ENCODE data around the gene CDYL.

Gene CDYL

GRCh38 chr6:4774296-4774695 lies 1.9 kb upstream of the CDYL start:
- no peak overlapping the region for H3K27ac ChIP-seq (ENCODE audit: low read depth, low read length)
- peaks cover 8% of the 10 kb centered on the region for H4K20me1 ChIP-seq (ENCODE audit: control insufficient read depth, insufficient read depth, low read depth, low read length)
- H3K4me1 ChIP-seq (ENCODE audit: control insufficient read depth, low read length), result peaks cover 19% of the 10 kb centered on the region
- no peak overlapping the region for H3K4me2 ChIP-seq (ENCODE audit: low read length)
- H3K9me3 ChIP-seq (ENCODE audit: control insufficient read depth, insufficient read depth, low read length), result peaks cover 8% of the 10 kb centered on the region; the same call in 1 of the 2 replicates
- H3K36me3 ChIP-seq (ENCODE audit: control insufficient read depth, low read length), result no peaks in the 10 kb centered on the region
- H3K27me3 ChIP-seq (ENCODE audit: control insufficient read depth, low read length), result peaks cover 35% of the 10 kb centered on the region
- H3K9me2 ChIP-seq (replicated peaks; ENCODE audit: control insufficient read depth, low read length), result no peaks in the 10 kb centered on the region
- peaks cover 10% of the 10 kb centered on the region for H3F3A ChIP-seq (ENCODE audit: control insufficient read depth, insufficient read depth)
- H3K4me3 ChIP-seq (ENCODE audit: low read length), result no peak overlapping the region
- TF ChIP-seq CTCF (IDR thresholded peaks at IDR 0.05; ENCODE audit: low read depth, low read length, poor library complexity, severe bottlenecking), result no peak
- no peak for TF ChIP-seq EZH2phosphoT487 (IDR thresholded peaks at IDR 0.05; ENCODE audit: borderline replicate concordance, low read length)
- peaks cover 23% of the 10 kb centered on the region for H3K79me2 ChIP-seq (ENCODE audit: control insufficient read depth, low read length)

- Histone ChIP-seq H3K79me2 (ENCODE audit: control insufficient read depth, low read length) (peaks cover 30% of the 10 kb centered on the region), H3K36me3 (ENCODE audit: control insufficient read depth, low read length) (no peaks in the 10 kb centered on the region), H3K9me3 (ENCODE audit: control insufficient read depth, insufficient read depth, low read length) (peaks cover 8% of the 10 kb centered on the region; the same call in 1 of the 2 replicates), H3K4me3 (ENCODE audit: low read length) (peak overlapping the region; percentile 39), H3K9me2 (replicated peaks; ENCODE audit: control insufficient read depth, low read length) (no peaks in the 10 kb centered on the region), H3K4me1 (ENCODE audit: control insufficient read depth, low read length) (peaks cover 19% of the 10 kb centered on the region), H3F3A (ENCODE audit: control insufficient read depth, insufficient read depth) (peaks cover 10% of the 10 kb centered on the region), H3K27ac (ENCODE audit: low read depth, low read length) (no peak overlapping the region), H3K27me3 (ENCODE audit: control insufficient read depth, low read length) (peaks cover 35% of the 10 kb centered on the region), H3K4me2 (ENCODE audit: low read length) (peak overlapping the region; percentile 18), H4K20me1 (ENCODE audit: control insufficient read depth, insufficient read depth, low read depth, low read length) (peaks cover 11% of the 10 kb centered on the region)
- TF ChIP-seq EZH2phosphoT487 (IDR thresholded peaks at IDR 0.05; ENCODE audit: borderline replicate concordance, low read length) (peak; percentile 65; the same call in 1 of the 2 replicates), CTCF (IDR thresholded peaks at IDR 0.05; ENCODE audit: low read depth, low read length, poor library complexity, severe bottlenecking) (no peak)
Observed at GRCh38 chr6:4774715-4775493, 1.3 kb upstream of the CDYL start.

- TF ChIP-seq EZH2phosphoT487 (IDR thresholded peaks at IDR 0.05; ENCODE audit: borderline replicate concordance, low read length) (no peak), CTCF (IDR thresholded peaks at IDR 0.05; ENCODE audit: low read depth, low read length, poor library complexity, severe bottlenecking) (no peak)
- peaks cover 8% of the 10 kb centered on the region; the same call in 1 of the 2 replicates for H3K9me3 ChIP-seq (ENCODE audit: control insufficient read depth, insufficient read depth, low read length)
- H3F3A ChIP-seq (ENCODE audit: control insufficient read depth, insufficient read depth), result peaks cover 10% of the 10 kb centered on the region
- peak overlapping the region; percentile 63 for H3K4me3 ChIP-seq (ENCODE audit: low read length)
- H3K79me2 ChIP-seq (ENCODE audit: control insufficient read depth, low read length), result peaks cover 36% of the 10 kb centered on the region
- H3K36me3 ChIP-seq (ENCODE audit: control insufficient read depth, low read length), result no peaks in the 10 kb centered on the region
- peaks cover 35% of the 10 kb centered on the region for H3K27me3 ChIP-seq (ENCODE audit: control insufficient read depth, low read length)
- peaks cover 21% of the 10 kb centered on the region for H3K4me1 ChIP-seq (ENCODE audit: control insufficient read depth, low read length)
- H3K27ac ChIP-seq (ENCODE audit: low read depth, low read length), result no peak overlapping the region
- no peaks in the 10 kb centered on the region for H3K9me2 ChIP-seq (replicated peaks; ENCODE audit: control insufficient read depth, low read length)
- H3K4me2 ChIP-seq (ENCODE audit: low read length), result peak overlapping the region; percentile 51
- peaks cover 12% of the 10 kb centered on the region for H4K20me1 ChIP-seq (ENCODE audit: control insufficient read depth, insufficient read depth, low read depth, low read length)
Observed at GRCh38 chr6:4775494-4776130, 592 bp upstream of the CDYL start.

Data from DOHH2 (cell line).